Small intestine (tissue), 7 donors: ENCODE measurements around the gene ELL2. TPM values are rescaled to one million over a fixed set of nuclear protein-coding genes. Genes with fewer than 3 reads are reported as not detected.

Experiments
- DNase-seq, 2 donors: peaks; one replicate each; pipeline versions ENCODE4 v3.0.0 to v3.0.0-alpha.2; 2013
- FAIRE-seq: peaks from 2 replicates; lab custom pipeline; 2012; peaks lifted over from hg19 to GRCh38; lab: Jason Lieb, UNC
- H3K27ac ChIP-seq, 3 donors: one replicate each; pipeline ENCODE4 v1.5.1; 2013; ENCODE audit warnings: low read length in 2 of 3, mild to moderate bottlenecking in 2 of 3, control low read depth in 1 of 3, inconsistent platforms in 1 of 3, low read depth in 1 of 3, moderate library complexity in 1 of 3
- H3K27me3 ChIP-seq, 3 donors: one replicate each; pipeline ENCODE4 v1.6.1; 2013; ENCODE audit warnings: low read length in 3 of 3, inconsistent platforms in 1 of 3; ENCODE audit not compliant: control insufficient read depth in 3 of 3, insufficient read depth in 3 of 3
- H3K36me3 ChIP-seq, 3 donors: one replicate each; pipeline ENCODE4 v1.6.1; 2013; ENCODE audit warnings: low read length in 3 of 3, inconsistent platforms in 1 of 3, low read depth in 1 of 3, mild to moderate bottlenecking in 1 of 3, moderate library complexity in 1 of 3; ENCODE audit not compliant: control insufficient read depth in 3 of 3, insufficient read depth in 2 of 3
- H3K4me1 ChIP-seq, 3 donors: one replicate each; pipeline ENCODE4 v1.6.1; 2013; ENCODE audit warnings: low read length in 2 of 3, inconsistent platforms in 1 of 3, low read depth in 1 of 3, mild to moderate bottlenecking in 1 of 3, moderate library complexity in 1 of 3; ENCODE audit not compliant: control insufficient read depth in 3 of 3, insufficient read depth in 2 of 3
- H3K4me3 ChIP-seq, 3 donors: one replicate each; pipeline ENCODE4 v1.5.1; 2013; ENCODE audit warnings: low read length in 3 of 3, control low read depth in 1 of 3, inconsistent platforms in 1 of 3, low read depth in 1 of 3, mild to moderate bottlenecking in 1 of 3, moderate library complexity in 1 of 3
- H3K9me3 ChIP-seq, 2 donors: one replicate each; pipeline ENCODE4 v1.6.1; 2013; ENCODE audit warnings: low read depth in 1 of 2, low read length in 1 of 2; ENCODE audit not compliant: control insufficient read depth in 2 of 2, insufficient read depth in 1 of 2
- WGBS, 3 donors: extraction: QIAGEN DNeasy Blood & Tissue Kit; methylation state at CpG; one replicate each; pipeline ENCODE4 v1.1.7; 2013; 5-methylcytosine and 5-hydroxymethylcytosine counted together
- polyA plus RNA-seq, 4 donors: library from polyadenylated mRNA; stranded (reverse) in 3 of 4; unstranded in 1 of 4; fragments of 200-250 nt in 3 of 4; fragments of 120-200 nt in 1 of 4; gene quantifications; one replicate each; pipeline versions ENCODE4 v1.2.1 to v1.2.3, GENCODE V29; 2013
- donor health status: healthy with polysubstance abuse.
- donor health status: control.
- donor health status: control.
- donor health status: Bipolar disorder and iron deficiency.
- donor health status: healthy.

The ELL2 gene
- polyA plus RNA-seq, 4 donors, result 9.7 to 35.7 (median 12.2) TPM

GRCh38 chr5:95903838-95904237 lies 57.8 kb downstream of the ELL2 start:
- peaks cover 2 to 20% (median 12%) of the 10 kb centered on the region in 3 donors for H3K36me3 ChIP-seq
- WGBS, 3 donors, result 95 to 98% (median 96%) methylated on average over 4 of the region's 4 CpGs
- FAIRE-seq, result no peak
- H3K27me3 ChIP-seq, result no peaks in the 10 kb centered on the region
- H3K9me3 ChIP-seq, result no peaks in the 10 kb centered on the region
- DNase-seq, result no peak
- no peak overlapping the region for H3K4me3 ChIP-seq
- no peak overlapping the region for H3K27ac ChIP-seq
- H3K4me1 ChIP-seq, result peaks cover 0 to 7% (median 2%) of the 10 kb centered on the region in 3 donors

- Histone ChIP-seq H3K4me1 (peaks cover 0 to 10% (median 2%) of the 10 kb centered on the region in 3 donors), H3K36me3 (peaks cover 0 to 20% (median 9%) of the 10 kb centered on the region in 3 donors), H3K27ac (peak overlapping the region in 2 of 3 donors; percentile 12 to 51), H3K4me3 (no peak overlapping the region), H3K27me3 (no peaks in the 10 kb centered on the region), H3K9me3 (no peaks in the 10 kb centered on the region)
- FAIRE-seq (no peak), DNase-seq (peak; percentile 30 to 52)
- WGBS, 3 donors, result 52 to 73% (median 66%) methylated on average over 11 of the region's 11 CpGs
These were observed 59.7 kb downstream of the ELL2 start for GRCh38 chr5:95901676-95902627.

GRCh38 chr5:95900383-95900958 lies 61.2 kb downstream of the ELL2 start:
- H3K27ac ChIP-seq, result no peak overlapping the region
- 76 to 86% (median 77%) methylated on average over 4 of the region's 4 CpGs for WGBS, 3 donors
- H3K36me3 ChIP-seq, result peaks cover 0 to 20% (median 9%) of the 10 kb centered on the region in 3 donors
- DNase-seq (no peak), FAIRE-seq (no peak)
- peaks cover 0 to 10% (median 2%) of the 10 kb centered on the region in 3 donors for H3K4me1 ChIP-seq
- H3K27me3 ChIP-seq, result no peaks in the 10 kb centered on the region
- no peaks in the 10 kb centered on the region for H3K9me3 ChIP-seq
- H3K4me3 ChIP-seq, result no peak overlapping the region

GRCh38 chr5:95899829-95900228 lies 61.8 kb downstream of the ELL2 start:
- Histone ChIP-seq H3K4me1 (peaks cover 0 to 10% (median 2%) of the 10 kb centered on the region in 3 donors), H3K4me3 (no peak overlapping the region), H3K27ac (no peak overlapping the region), H3K27me3 (no peaks in the 10 kb centered on the region), H3K36me3 (peaks cover 3 to 24% (median 9%) of the 10 kb centered on the region in 3 donors), H3K9me3 (no peaks in the 10 kb centered on the region)
- WGBS, 3 donors, result 87 to 97% (median 88%) methylated on average over 3 of the region's 3 CpGs
- no peak for FAIRE-seq
- DNase-seq, result no peak

GRCh38 chr5:95899006-95899405 lies 62.6 kb downstream of the ELL2 start:
- DNase-seq, result no peak
- Histone ChIP-seq H3K4me1 (peaks cover 0 to 10% (median 2%) of the 10 kb centered on the region in 3 donors), H3K36me3 (peaks cover 3 to 28% (median 9%) of the 10 kb centered on the region in 3 donors), H3K4me3 (no peak overlapping the region), H3K27me3 (no peaks in the 10 kb centered on the region), H3K27ac (no peak overlapping the region), H3K9me3 (no peaks in the 10 kb centered on the region)
- no peak for FAIRE-seq
- 19 to 54% (median 25%) methylated on average over 1 of the region's 1 CpG for WGBS, 3 donors

- 87 to 96% (median 94%) methylated on average over 5 of the region's 5 CpGs for WGBS, 3 donors
- no peak for FAIRE-seq
These were observed 65.9 kb downstream of the ELL2 start for GRCh38 chr5:95895771-95896170.

GRCh38 chr5:95895251-95895650 lies 66.4 kb downstream of the ELL2 start:
- peaks cover 0 to 3% (median 0%) of the 10 kb centered on the region in 3 donors for H3K4me1 ChIP-seq
- peaks cover 7 to 31% (median 10%) of the 10 kb centered on the region in 3 donors for H3K36me3 ChIP-seq
- no peak overlapping the region for H3K4me3 ChIP-seq
- no peaks in the 10 kb centered on the region for H3K9me3 ChIP-seq
- FAIRE-seq (no peak), DNase-seq (no peak)
- no peaks in the 10 kb centered on the region for H3K27me3 ChIP-seq
- no peak overlapping the region for H3K27ac ChIP-seq
- 78 to 91% (median 80%) methylated on average over 3 of the region's 3 CpGs for WGBS, 3 donors

More at GRCh38 chr5:95895771-95896170, 65.9 kb downstream of the ELL2 start:
- H3K27ac ChIP-seq, result no peak overlapping the region
- peaks cover 9 to 33% (median 10%) of the 10 kb centered on the region in 3 donors for H3K36me3 ChIP-seq
- H3K9me3 ChIP-seq, result no peaks in the 10 kb centered on the region
- H3K27me3 ChIP-seq, result no peaks in the 10 kb centered on the region
- no peak for DNase-seq
- H3K4me1 ChIP-seq, result peaks cover 0 to 3% (median 0%) of the 10 kb centered on the region in 3 donors
- no peak overlapping the region for H3K4me3 ChIP-seq

GRCh38 chr5:95892784-95893354 lies 68.8 kb downstream of the ELL2 start:
- no peaks in the 10 kb centered on the region for H3K27me3 ChIP-seq
- H3K9me3 ChIP-seq, result no peaks in the 10 kb centered on the region
- no peak overlapping the region for H3K4me3 ChIP-seq
- DNase-seq (peak; percentile 49 to 68), FAIRE-seq (no peak)
- no peaks in the 10 kb centered on the region for H3K4me1 ChIP-seq
- 82 to 91% (median 87%) methylated on average over 5 of the region's 5 CpGs for WGBS, 3 donors
- peaks cover 1 to 27% (median 10%) of the 10 kb centered on the region in 3 donors for H3K36me3 ChIP-seq
- H3K27ac ChIP-seq, result no peak overlapping the region
